IPS-20b (cell line): Measurements from ENCODE around the gene CYP17A1.
"Not testable (repeated sequence)": the region's sequence is repeated elsewhere in the genome, so short reads cannot be mapped to it uniquely, and the experiment has no call there.

ENCODE experiments used
- H3K27ac ChIP-seq: one replicate; pipeline ENCODE4 v1.5.1; 2013; ENCODE audit warnings: low read length
- H3K27me3 ChIP-seq: 2 replicates; pipeline ENCODE4 v1.6.1; 2013; ENCODE audit warnings: mild to moderate bottlenecking, low read length, inconsistent platforms; ENCODE audit not compliant: insufficient read depth
- H3K36me3 ChIP-seq: 2 replicates; pipeline ENCODE4 v1.6.1; 2013; ENCODE audit warnings: low read depth, mild to moderate bottlenecking, inconsistent platforms, low read length, moderate library complexity; ENCODE audit not compliant: insufficient read depth
- H3K4me1 ChIP-seq: 2 replicates; pipeline ENCODE4 v1.6.1; 2013; ENCODE audit warnings: mild to moderate bottlenecking, control low read depth, inconsistent platforms, low read length, moderate library complexity; ENCODE audit not compliant: insufficient read depth
- H3K4me3 ChIP-seq: 2 replicates; pipeline ENCODE4 v1.5.1; 2013; ENCODE audit warnings: mild to moderate bottlenecking, low read length, inconsistent platforms
- H3K9ac ChIP-seq: 2 replicates; pipeline ENCODE4 v1.6.1; 2013; ENCODE audit warnings: low read depth, mild to moderate bottlenecking, inconsistent platforms, low read length, moderate library complexity
- H3K9me3 ChIP-seq: 2 replicates; pipeline ENCODE4 v1.6.1; 2013; ENCODE audit warnings: mild to moderate bottlenecking, low read depth, low read length, inconsistent platforms; ENCODE audit not compliant: insufficient read depth

CYP17A1 gene

DNA sequence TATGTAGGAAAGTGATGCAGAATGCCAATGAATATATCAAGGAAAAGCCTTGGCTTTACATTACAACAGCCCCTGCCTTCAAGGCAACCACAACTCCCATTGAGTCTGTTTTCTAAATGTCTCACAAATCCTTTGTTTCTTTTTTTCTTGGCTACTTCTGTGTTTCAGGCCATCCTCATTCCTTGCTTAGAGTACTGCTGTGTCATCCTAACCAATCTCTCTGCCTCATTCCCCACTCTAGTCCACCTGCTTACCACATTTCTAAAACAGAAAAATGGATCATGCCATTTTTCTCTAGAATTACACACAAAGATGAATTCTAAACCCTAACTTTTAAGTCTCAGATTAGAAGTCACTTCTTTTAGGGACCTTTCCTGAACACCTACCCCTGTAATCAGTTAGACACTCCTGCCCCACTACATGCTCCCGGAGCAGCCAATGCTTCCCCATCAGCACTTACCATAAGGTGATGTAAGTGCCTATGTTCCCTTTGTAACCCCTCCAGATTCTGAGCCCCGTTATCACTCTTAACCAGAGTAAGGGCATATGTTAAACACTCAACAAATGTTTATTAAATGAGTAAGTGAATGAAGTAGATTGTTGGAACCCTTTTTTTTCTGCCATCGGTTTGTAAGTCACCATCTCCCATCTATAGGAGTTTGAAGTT is 19.7 kb upstream of the CYP17A1 start:
- Histone ChIP-seq H3K9ac (no peak overlapping the region), H3K4me3 (no peak overlapping the region; the same call in 1 of the 2 replicates), H3K36me3 (no peaks in the 10 kb centered on the region), H3K27me3 (no peaks in the 10 kb centered on the region), H3K27ac (no peak overlapping the region), H3K4me1 (peaks cover 2% of the 10 kb centered on the region; the same call in 1 of the 2 replicates), H3K9me3 (no peaks in the 10 kb centered on the region)

DNA sequence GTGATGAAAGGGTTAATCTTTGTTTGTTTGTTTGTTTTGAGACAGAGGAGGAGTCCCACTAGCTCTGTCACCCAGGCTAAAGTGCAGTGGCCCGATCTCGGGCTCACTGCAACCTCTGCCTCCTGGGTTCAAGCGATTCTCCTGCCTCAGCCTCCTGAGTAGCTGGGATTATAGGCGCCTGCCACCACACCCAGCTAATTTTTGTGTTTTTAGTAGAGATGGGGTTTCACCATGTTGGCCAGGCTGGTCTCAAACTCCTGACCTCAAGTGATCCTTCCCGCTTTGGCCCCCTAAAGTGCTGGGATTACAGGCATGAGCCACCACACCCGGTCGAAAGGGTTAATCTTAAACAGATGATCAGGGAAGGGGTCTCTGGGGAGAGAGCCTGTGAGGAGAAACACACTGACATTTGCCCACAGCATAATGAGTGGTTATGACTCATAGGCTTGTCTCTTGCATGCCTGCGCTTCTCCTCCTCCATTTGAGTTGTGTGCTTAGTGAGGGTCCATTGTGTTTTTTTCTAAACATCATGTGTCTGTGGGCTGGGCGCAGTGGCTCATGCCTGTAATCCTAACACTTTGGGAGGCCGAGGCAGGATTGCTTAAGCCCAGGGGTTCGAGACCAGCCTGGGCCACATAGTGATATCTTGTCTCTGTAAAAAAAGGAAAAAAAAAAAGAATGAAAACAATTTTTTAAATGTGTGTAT is 18.7 kb upstream of the CYP17A1 start:
- H3K4me1 ChIP-seq, H3K27ac ChIP-seq, H3K4me3 ChIP-seq, H3K9ac ChIP-seq, H3K36me3 ChIP-seq, H3K27me3 ChIP-seq, H3K9me3 ChIP-seq: not testable (repeated sequence)

DNA sequence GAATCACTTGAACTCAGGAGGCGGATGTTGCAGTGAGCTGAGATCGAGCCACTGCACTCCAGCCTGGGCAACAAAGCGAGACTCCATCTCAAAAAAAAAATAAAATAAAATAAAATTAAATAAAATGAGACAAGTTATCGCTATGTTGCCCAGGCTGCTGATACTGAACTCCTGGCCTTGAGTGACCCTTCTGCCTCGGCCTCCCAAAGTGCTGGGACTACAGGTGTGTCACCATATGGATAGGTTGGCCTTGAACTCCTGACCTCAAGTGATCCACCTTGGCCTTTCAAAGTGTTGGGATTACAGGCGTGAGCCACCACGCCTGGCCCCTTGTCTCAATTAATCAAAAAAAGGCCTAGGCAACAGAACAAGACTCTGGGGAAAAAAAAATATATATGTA is 16.0 kb upstream of the CYP17A1 start:
- H3K36me3 ChIP-seq, H3K9me3 ChIP-seq, H3K4me3 ChIP-seq, H3K27me3 ChIP-seq, H3K4me1 ChIP-seq, H3K9ac ChIP-seq, H3K27ac ChIP-seq: not testable (repeated sequence)

DNA sequence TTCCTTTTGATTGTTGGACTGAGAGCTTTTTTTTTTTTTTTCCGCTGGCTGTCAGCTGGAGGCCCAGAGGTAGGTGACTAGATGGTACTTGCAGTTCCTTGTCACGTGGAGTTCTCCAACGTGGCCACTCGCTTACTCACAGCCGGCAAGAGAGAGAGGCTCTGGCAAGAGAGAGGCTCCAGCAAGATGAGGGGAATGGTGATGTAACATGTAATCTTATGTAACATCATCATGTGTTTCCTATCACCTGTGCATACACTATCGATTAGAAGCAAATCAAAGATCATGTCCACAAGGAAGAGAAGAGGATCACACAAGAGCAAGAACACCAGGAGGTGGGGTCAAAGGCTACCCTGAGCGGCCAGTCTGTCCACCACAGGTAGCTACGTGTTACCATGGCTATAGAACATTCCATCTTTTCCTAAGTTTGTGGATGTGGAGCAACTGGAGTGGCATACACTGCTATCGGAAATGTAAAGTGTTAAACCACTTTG is 12.9 kb upstream of the CYP17A1 start:
- H3K4me1 ChIP-seq = no peaks in the 10 kb centered on the region
- H3K9ac ChIP-seq = no peak overlapping the region
- H3K36me3 ChIP-seq = no peaks in the 10 kb centered on the region
- H3K9me3 ChIP-seq = no peaks in the 10 kb centered on the region; the same call in 1 of the 2 replicates
- H3K4me3 ChIP-seq = no peak overlapping the region
- no peak overlapping the region for H3K27ac ChIP-seq
- H3K27me3 ChIP-seq = no peaks in the 10 kb centered on the region

DNA sequence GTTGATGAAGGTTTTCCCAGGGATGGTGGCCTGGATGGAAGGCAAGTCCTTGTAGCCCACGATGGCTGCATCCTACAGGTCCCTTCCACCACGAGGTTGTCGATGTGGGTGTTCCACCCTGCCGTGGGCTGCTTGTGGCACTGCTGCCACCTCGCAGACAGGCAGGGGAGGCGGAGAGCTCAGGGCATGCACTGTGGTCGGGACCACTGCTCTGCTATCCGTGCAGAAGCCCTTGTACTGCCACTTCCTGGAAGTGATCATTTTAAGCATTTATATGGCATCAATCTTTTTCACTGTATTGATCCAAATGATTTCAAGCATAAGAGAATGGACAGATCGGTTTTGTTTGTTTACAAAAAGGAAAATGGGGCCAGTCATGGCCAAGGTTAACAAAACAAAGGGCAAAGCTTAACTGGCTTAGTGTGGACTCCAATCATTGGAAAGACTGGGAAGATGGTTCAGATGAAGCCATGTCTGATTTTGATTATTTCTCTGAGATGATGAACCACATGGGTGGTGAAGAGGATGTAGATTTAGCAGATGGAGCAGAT is 8.2 kb upstream of the CYP17A1 start:
- Histone ChIP-seq H3K27me3 (no peaks in the 10 kb centered on the region), H3K36me3 (no peaks in the 10 kb centered on the region), H3K4me1 (no peaks in the 10 kb centered on the region), H3K9me3 (no peaks in the 10 kb centered on the region; the same call in 1 of the 2 replicates), H3K9ac (no peak overlapping the region), H3K27ac (no peak overlapping the region), H3K4me3 (no peak overlapping the region)

DNA sequence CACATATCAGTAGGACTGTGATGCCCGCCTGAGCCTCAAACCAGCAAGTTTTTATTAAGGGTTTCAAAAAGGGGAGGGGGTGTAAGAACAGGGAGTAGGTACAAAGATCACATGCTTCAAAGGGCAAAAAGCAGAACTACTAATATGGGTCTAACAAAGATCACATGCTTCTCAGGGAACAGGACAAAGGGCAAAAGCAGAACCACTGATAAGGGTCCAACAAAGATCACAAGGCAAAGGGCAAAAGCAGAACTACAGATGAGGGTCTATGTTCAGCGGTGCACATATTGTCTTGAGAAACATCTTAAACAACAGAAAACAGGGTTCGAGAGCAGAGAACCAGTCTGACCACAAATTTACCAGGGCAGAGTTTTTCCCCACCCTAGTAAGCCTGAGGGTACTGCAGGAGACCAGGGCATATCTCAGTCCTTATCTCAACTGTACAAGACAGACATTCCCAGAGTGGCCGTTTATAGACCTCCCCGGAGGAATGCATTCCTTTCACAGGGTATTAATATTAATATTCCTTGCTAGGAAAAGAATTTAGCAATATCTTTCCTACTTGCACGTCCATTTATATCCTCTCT is 7.1 kb upstream of the CYP17A1 start:
- not testable (repeated sequence) for H3K9ac ChIP-seq

DNA sequence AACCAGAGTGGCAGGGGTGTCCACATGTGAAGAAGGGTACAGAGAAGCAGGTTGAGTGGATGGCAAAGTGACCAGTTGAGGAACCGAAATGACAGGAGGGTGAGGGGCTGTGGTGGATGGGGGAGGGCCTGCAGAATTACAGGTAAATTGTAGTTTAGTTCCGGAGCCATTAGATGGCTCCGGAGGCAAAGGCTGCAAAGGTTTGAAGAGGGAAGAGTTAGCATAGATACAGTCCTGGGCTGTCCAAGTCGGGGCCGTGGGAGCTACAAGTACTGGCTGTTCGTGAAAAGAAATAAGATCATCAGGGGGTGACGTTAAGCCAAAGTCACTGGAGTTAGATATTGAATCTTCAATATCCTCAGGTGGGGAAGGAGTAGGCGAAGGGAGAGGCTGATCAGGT is 5.9 kb upstream of the CYP17A1 start:
- not testable (repeated sequence) for H3K4me1 ChIP-seq, H3K27ac ChIP-seq, H3K36me3 ChIP-seq, H3K27me3 ChIP-seq, H3K9ac ChIP-seq, H3K9me3 ChIP-seq, H3K4me3 ChIP-seq

More for the DNA sequence above, 7.1 kb upstream of the CYP17A1 start:
- not testable (repeated sequence) for H3K4me3 ChIP-seq, H3K36me3 ChIP-seq, H3K9me3 ChIP-seq, H3K27me3 ChIP-seq, H3K4me1 ChIP-seq, H3K27ac ChIP-seq

DNA sequence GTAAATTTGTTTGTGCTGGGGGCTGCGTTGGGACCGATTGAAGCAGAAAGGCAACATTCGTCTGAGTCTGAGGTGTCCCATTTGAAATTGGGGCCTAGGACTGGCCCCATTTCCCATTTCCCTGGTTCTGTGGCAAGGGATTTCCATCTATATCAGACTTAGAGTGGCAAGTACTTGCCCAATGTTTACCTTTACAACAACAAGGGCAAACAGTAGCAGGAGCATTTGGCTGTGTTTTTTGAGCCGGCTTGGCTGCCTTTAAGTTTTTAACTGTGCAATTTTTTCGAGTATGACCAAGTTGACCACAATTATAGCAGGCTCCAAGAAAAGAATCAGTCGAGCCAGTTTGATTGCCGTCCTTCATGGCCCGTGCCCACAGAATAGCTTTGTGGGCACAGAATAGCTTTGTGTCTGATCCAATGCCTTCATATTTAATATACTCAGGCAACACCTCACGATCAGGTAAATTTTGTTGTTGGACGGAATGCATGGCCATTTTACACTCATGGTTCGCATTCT is 4.7 kb upstream of the CYP17A1 start:
- Histone ChIP-seq H3K27me3 (no peaks in the 10 kb centered on the region), H3K9me3 (no peaks in the 10 kb centered on the region; the same call in 1 of the 2 replicates), H3K36me3 (no peaks in the 10 kb centered on the region), H3K4me3 (no peak overlapping the region), H3K27ac (no peak overlapping the region), H3K4me1 (no peaks in the 10 kb centered on the region), H3K9ac (no peak overlapping the region)

DNA sequence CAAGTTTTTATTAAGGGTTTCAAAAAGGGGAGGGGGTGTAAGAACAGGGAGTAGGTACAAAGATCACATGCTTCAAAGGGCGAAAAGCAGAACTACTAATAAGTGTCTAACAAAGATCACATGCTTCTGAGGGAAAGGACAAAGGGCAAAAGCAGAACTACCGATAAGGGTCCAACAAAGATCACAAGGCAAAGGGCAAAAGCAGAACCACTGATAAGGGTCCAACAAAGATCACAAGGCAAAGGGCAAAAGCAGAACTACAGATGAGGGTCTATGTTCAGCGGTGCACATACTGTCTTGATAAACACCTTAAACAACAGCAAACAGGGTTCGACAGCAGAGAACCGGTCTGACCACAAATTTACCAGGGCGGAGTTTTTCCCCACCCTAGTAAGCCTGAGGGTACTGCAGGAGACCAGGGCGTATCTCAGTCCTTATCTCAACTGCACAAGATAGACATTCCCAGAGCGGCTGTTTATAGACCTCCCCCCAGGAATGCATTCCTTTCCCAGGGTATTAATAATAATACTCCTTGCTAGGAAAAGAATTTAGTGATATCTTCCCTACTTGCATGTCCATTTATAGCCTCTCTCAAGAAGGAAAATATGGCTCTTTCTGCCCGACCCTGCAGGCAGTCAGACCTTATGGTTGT is 1.2 kb upstream of the CYP17A1 start:
- not testable (repeated sequence) for H3K27me3 ChIP-seq, H3K4me3 ChIP-seq, H3K4me1 ChIP-seq, H3K36me3 ChIP-seq, H3K27ac ChIP-seq, H3K9me3 ChIP-seq, H3K9ac ChIP-seq

DNA sequence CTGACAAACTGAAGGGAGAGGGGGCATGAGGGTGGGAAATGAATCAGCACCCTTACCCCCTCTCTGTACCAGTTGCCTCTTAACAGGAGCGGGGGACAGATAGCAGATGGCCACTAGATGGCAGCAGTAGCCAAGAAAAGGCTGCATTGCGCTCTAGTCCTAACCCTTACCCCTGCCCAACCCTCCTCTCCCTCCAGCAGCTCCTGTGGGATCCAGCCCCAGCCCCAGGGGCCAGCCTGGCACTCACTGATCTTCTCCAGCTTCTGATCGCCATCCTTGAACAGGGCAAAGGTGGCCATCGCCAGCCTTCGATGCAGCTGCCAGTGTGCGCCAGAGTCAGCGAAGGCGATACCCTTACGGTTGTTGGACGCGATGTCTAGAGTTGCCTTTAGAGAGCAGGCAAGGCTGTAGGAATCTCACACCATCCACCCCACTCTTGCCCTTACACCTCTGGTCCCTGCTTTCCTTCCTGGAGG is 2.2 kb downstream of the CYP17A1 start:
- H3K36me3 ChIP-seq = no peaks in the 10 kb centered on the region
- H3K9me3 ChIP-seq = no peaks in the 10 kb centered on the region
- H3K27me3 ChIP-seq = no peaks in the 10 kb centered on the region
- no peaks in the 10 kb centered on the region for H3K4me1 ChIP-seq
- no peak overlapping the region for H3K27ac ChIP-seq
- H3K9ac ChIP-seq = no peak overlapping the region
- no peak overlapping the region for H3K4me3 ChIP-seq

DNA sequence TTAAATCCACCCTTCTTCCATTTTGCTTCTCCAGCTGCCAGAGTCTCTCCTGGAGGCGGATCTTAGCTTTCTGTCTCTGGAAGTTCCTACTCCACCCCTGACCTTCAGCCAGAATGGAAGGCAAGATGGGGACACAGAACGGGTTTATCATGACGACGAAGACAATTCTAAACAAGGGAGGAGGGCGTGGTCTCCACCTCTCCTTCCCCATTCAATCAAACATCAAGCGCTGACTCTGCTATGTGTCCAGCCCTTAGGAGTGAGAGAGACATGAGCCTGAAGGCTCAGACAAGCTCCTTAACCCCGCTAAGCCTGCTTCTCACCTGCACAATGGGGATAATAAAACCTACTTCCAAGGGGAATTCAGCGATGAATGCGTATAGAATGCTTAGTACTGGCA is 3.1 kb downstream of the CYP17A1 start:
- Histone ChIP-seq H3K27ac (no peak overlapping the region), H3K4me1 (no peaks in the 10 kb centered on the region), H3K4me3 (no peak overlapping the region), H3K36me3 (no peaks in the 10 kb centered on the region), H3K9ac (no peak overlapping the region), H3K9me3 (no peaks in the 10 kb centered on the region), H3K27me3 (no peaks in the 10 kb centered on the region)
